Stimulated activated CD4-positive, alpha-beta T cell treated with anti-CD3 and anti-CD28 coated beads, Interleukin-1b, Interleukin-23, amount 100 ng/mL, for 24 hours (primary cell): ENCODE results near the gene DAB2IP.

ENCODE experiments used
- DNase-seq, 4 experiments: peaks; one replicate each; pipeline ENCODE4 v3.0.0-alpha.2; 2020; ENCODE audit warnings: low read depth in 4 of 4, low spot score in 1 of 4

The DAB2IP gene

GRCh38 chr9:121774715-121775613 lies 123.5 kb downstream of the DAB2IP start:
- no peak for DNase-seq

GRCh38 chr9:121776001-121776738 lies 124.7 kb downstream of the DAB2IP start:
- no peak for DNase-seq

GRCh38 chr9:121776739-121777637 lies 125.6 kb downstream of the DAB2IP start:
- no peak for DNase-seq

- DNase-seq, result no peak
These were observed 127.1 kb downstream of the DAB2IP start for GRCh38 chr9:121778252-121779225.

GRCh38 chr9:121779381-121780117 lies 128.1 kb downstream of the DAB2IP start:
- DNase-seq, result no peak

GRCh38 chr9:121780177-121781040 lies 129.0 kb downstream of the DAB2IP start:
- no peak for DNase-seq

- DNase-seq, result no peak
These were observed 129.7 kb downstream of the DAB2IP start for GRCh38 chr9:121781145-121781548.

GRCh38 chr9:121781701-121782464 lies 130.4 kb downstream of the DAB2IP start:
- DNase-seq, result no peak

- no peak for DNase-seq
These were observed 131.2 kb downstream of the DAB2IP start for GRCh38 chr9:121782514-121783110.

- no peak for DNase-seq
These were observed 131.7 kb downstream of the DAB2IP start for GRCh38 chr9:121783111-121783510.

GRCh38 chr9:121783521-121784507 lies 132.4 kb downstream of the DAB2IP start:
- no peak for DNase-seq

- DNase-seq, result no peak
These were observed 133.4 kb downstream of the DAB2IP start for GRCh38 chr9:121784731-121785411.

- DNase-seq, result no peak
These were observed 134.5 kb downstream of the DAB2IP start for GRCh38 chr9:121785673-121786542.

GRCh38 chr9:121786543-121786948 lies 135.1 kb downstream of the DAB2IP start:
- DNase-seq, result no peak
